Vagina (tissue), 2 donors: ENCODE data around the gene TTLL13. TPM values are rescaled to one million over a fixed set of nuclear protein-coding genes. Genes with fewer than 3 reads are reported as not detected.
"Not testable (repeated sequence)": the region's sequence is repeated elsewhere in the genome, so short reads cannot be mapped to it uniquely, and the experiment has no call there.

Experiments
- DNase-seq, 2 donors: peaks; one replicate each; pipeline ENCODE4 v3.0.0-alpha.2; 2017; ENCODE audit errors: extremely low spot score in 2 of 2
- H3K27ac ChIP-seq: fragments of 200-600 bp; sonication (generic); one replicate; pipeline ENCODE4 v1.5.1; 2019
- H3K27me3 ChIP-seq: fragments of 200-600 bp; sonication (generic); one replicate; pipeline ENCODE4 v1.5.1; 2019
- H3K36me3 ChIP-seq, 2 donors: fragments of 200-600 bp; sonication (generic); one replicate each; pipeline ENCODE4 v1.5.1; 2017 to 2019
- H3K4me1 ChIP-seq: fragments of 200-600 bp; sonication (generic); one replicate; pipeline ENCODE4 v1.5.1; 2019
- H3K4me3 ChIP-seq, 2 donors: fragments of 200-600 bp; sonication (generic); 1 replicate in 1 of 2; 2 replicates in 1 of 2; pipeline ENCODE4 v1.5.1; 2016 to 2019
- H3K9me3 ChIP-seq: fragments of 200-600 bp; sonication (generic); one replicate; pipeline ENCODE4 v1.5.1; 2019
- CTCF ChIP-seq, 3 experiments: fragments of 450-650 bp in 2 of 3; fragments of 200-600 bp in 1 of 3; sonication (generic) in 1 of 3; IDR thresholded peaks; one replicate each; pipeline ENCODE4 v1.5.1; 2017 to 2019; ENCODE audit warnings: antibody characterized with exemption in 3 of 3, mild to moderate bottlenecking in 2 of 3, moderate library complexity in 2 of 3
- POLR2A ChIP-seq, 2 donors: fragments of 450-650 bp; IDR thresholded peaks; one replicate each; pipeline ENCODE4 v1.6.1; 2017; ENCODE audit warnings: antibody characterized with exemption in 2 of 2, mild to moderate bottlenecking in 2 of 2, moderate library complexity in 2 of 2
- POLR2AphosphoS5 ChIP-seq, 2 donors: sonication (generic); formaldehyde crosslinking; IDR thresholded peaks; one replicate each; pipeline ENCODE4 v1.9.0; 2017; ENCODE audit warnings: antibody characterized with exemption in 2 of 2, mild to moderate bottlenecking in 2 of 2, low read depth in 1 of 2; ENCODE audit not compliant: insufficient read depth in 1 of 2
- intact Hi-C: fragments of 100-400 bp; cut with DNase I; formaldehyde crosslinking; loops from one replicate; pipeline ENCODE4 v1.15.1; 2023
- total RNA-seq: library from RNA; depleted of rRNA; stranded (reverse); fragments of >200 nt; gene quantifications from one replicate; pipeline ENCODE4 v1.2.3, GENCODE V29; 2016

TTLL13 gene
- total RNA-seq, 1 donor from 2014 or later: not detected

- no peak for TF ChIP-seq POLR2A (IDR thresholded peaks at IDR 0.05)
- TF ChIP-seq POLR2AphosphoS5 (IDR thresholded peaks at IDR 0.05; ENCODE audit: insufficient read depth in 1 of 2, low read depth in 1 of 2): no peak
- no peak for TF ChIP-seq CTCF (IDR thresholded peaks at IDR 0.05)
- Histone ChIP-seq H3K4me1 (no peaks in the 10 kb centered on the region), H3K9me3 (no peaks in the 10 kb centered on the region), H3K27me3 (no peaks in the 10 kb centered on the region), H3K27ac (no peak overlapping the region), H3K36me3 (peaks cover 0 to 8% of the 10 kb centered on the region in 2 donors), H3K4me3 (no peak overlapping the region)
- intact Hi-C loops: no loop called here
- DNase-seq: no peak
Measured at GRCh38 chr15:90243943-90244639, 5.3 kb upstream of the TTLL13 start.

- peaks cover 10% of the 10 kb centered on the region for H3K4me1 ChIP-seq
- H3K27ac ChIP-seq: no peak overlapping the region
- intact Hi-C loops: no loop called here
- no peaks in the 10 kb centered on the region for H3K27me3 ChIP-seq
- DNase-seq: no peak
- TF ChIP-seq POLR2A (IDR thresholded peaks at IDR 0.05) (no peak), CTCF (IDR thresholded peaks at IDR 0.05) (no peak), POLR2AphosphoS5 (IDR thresholded peaks at IDR 0.05; ENCODE audit: insufficient read depth in 1 of 2, low read depth in 1 of 2) (no peak)
- H3K9me3 ChIP-seq: no peaks in the 10 kb centered on the region
- H3K36me3 ChIP-seq: no peaks in the 10 kb centered on the region
- H3K4me3 ChIP-seq: peak overlapping the region; percentile 50 to 54
Measured at GRCh38 chr15:90248789-90249202, 560 bp upstream of the TTLL13 start.

- no peaks in the 10 kb centered on the region for H3K4me1 ChIP-seq
- H3K27ac ChIP-seq: no peak overlapping the region
- TF ChIP-seq POLR2A (IDR thresholded peaks at IDR 0.05) (no peak), CTCF (IDR thresholded peaks at IDR 0.05) (no peak), POLR2AphosphoS5 (IDR thresholded peaks at IDR 0.05; ENCODE audit: insufficient read depth in 1 of 2, low read depth in 1 of 2) (no peak)
- DNase-seq: no peak
- no peaks in the 10 kb centered on the region for H3K27me3 ChIP-seq
- no peaks in the 10 kb centered on the region for H3K36me3 ChIP-seq
- no peak overlapping the region for H3K4me3 ChIP-seq
- no peaks in the 10 kb centered on the region for H3K9me3 ChIP-seq
- intact Hi-C loops: no loop called here
Measured at GRCh38 chr15:90257776-90258175, 8.4 kb downstream of the TTLL13 start.

GRCh38 chr15:90259524-90259923, 10.2 kb downstream of the TTLL13 start:
- Histone ChIP-seq H3K4me3 (no peak overlapping the region), H3K4me1 (peaks cover 5% of the 10 kb centered on the region), H3K36me3 (no peaks in the 10 kb centered on the region), H3K27me3 (no peaks in the 10 kb centered on the region), H3K27ac (no peak overlapping the region), H3K9me3 (no peaks in the 10 kb centered on the region)
- intact Hi-C loops: no loop called here
- no peak for TF ChIP-seq POLR2AphosphoS5 (IDR thresholded peaks at IDR 0.05; ENCODE audit: insufficient read depth in 1 of 2, low read depth in 1 of 2)
- TF ChIP-seq CTCF (IDR thresholded peaks at IDR 0.05): no peak
- no peak for TF ChIP-seq POLR2A (IDR thresholded peaks at IDR 0.05)
- DNase-seq: no peak

GRCh38 chr15:90260731-90261130, 11.4 kb downstream of the TTLL13 start:
- H3K4me3 ChIP-seq, H3K36me3 ChIP-seq, H3K27ac ChIP-seq, intact Hi-C loops, DNase-seq, H3K27me3 ChIP-seq, H3K9me3 ChIP-seq: not testable (repeated sequence)
- H3K4me1 ChIP-seq: peaks cover 11% of the 10 kb centered on the region
